Panc1 (cell line): ENCODE results near the gene SDF2L1. TPM values are rescaled to one million over a fixed set of nuclear protein-coding genes. Genes with fewer than 3 reads are reported as not detected.
"Not testable (repeated sequence)": the region's sequence is repeated elsewhere in the genome, so short reads cannot be mapped to it uniquely, and the experiment has no call there.

Experiments used
- ATAC-seq: fragments of 200-7000 bp; cut with Tn5 transposase; 2 replicates; pipeline ENCODE4 v1.9.1; 2020; ENCODE audit warnings: mild to moderate bottlenecking, moderate library complexity
- BruUV-seq: library from RNA; stranded (reverse); fragments of 400-500 nt; replicated peaks from 2 replicates; lab custom pipeline; 2021; lab: Mats Ljungman, UMichigan
- CTCF ChIA-PET: fragments of 300-600 bp; sonication (Branson Sonifier 250); formaldehyde crosslinking; loops from one replicate; lab custom pipeline; 2022; ENCODE audit warnings: antibody characterized with exemption; lab: Charles Lee
- POLR2A ChIA-PET: fragments of 300-600 bp; sonication (Branson Sonifier 250); formaldehyde crosslinking; loops from one replicate; lab custom pipeline; 2022; ENCODE audit warnings: antibody characterized with exemption; lab: Charles Lee
- DNase-seq: peaks from one replicate; pipeline ENCODE4 v3.0.0-alpha.2; 2010; ENCODE audit warnings: low read depth, low spot score
- H3K27ac ChIP-seq: 2 replicates; pipeline ENCODE4 v1.5.1; 2011; ENCODE audit warnings: mild to moderate bottlenecking, low read length, inconsistent platforms
- H3K27me3 ChIP-seq: fragments of 200-500 bp; sonication (Bioruptor generic); 2 replicates; pipeline ENCODE4 v1.6.0; 2014; ENCODE audit warnings: low read length, inconsistent platforms; ENCODE audit not compliant: control insufficient read depth, insufficient read depth
- H3K36me3 ChIP-seq: fragments of 200-500 bp; sonication (Bioruptor generic); 2 replicates; pipeline ENCODE4 v1.5.1; 2014; ENCODE audit warnings: inconsistent platforms, mild to moderate bottlenecking, low read length, moderate library complexity; ENCODE audit not compliant: control insufficient read depth, insufficient read depth
- H3K4me1 ChIP-seq: 2 replicates; pipeline ENCODE4 v1.5.1; 2011; ENCODE audit warnings: inconsistent platforms, mild to moderate bottlenecking, low read length, moderate library complexity; ENCODE audit not compliant: control insufficient read depth, insufficient read depth
- H3K4me3 ChIP-seq, 2 experiments: 2 replicates each; pipeline ENCODE4 v1.5.1; 2011 to 2012; ENCODE audit warnings: low read depth in 2 of 2, low read length in 2 of 2, mild to moderate bottlenecking in 2 of 2, inconsistent platforms in 1 of 2, moderate library complexity in 1 of 2
- H3K9me3 ChIP-seq: fragments of 200-500 bp; sonication (Bioruptor generic); 2 replicates; pipeline ENCODE4 v1.5.1; 2014; ENCODE audit warnings: low read depth, mild to moderate bottlenecking, inconsistent platforms, low read length, moderate library complexity; ENCODE audit not compliant: control insufficient read depth, insufficient read depth
- CTCF ChIP-seq: fragments of 450-650 bp; IDR thresholded peaks from 2 replicates; pipeline ENCODE4 v1.5.1; 2017; ENCODE audit warnings: mild to moderate bottlenecking
- POLR2AphosphoS5 ChIP-seq: IDR thresholded peaks from 2 replicates; pipeline ENCODE4 v1.6.1; 2012; ENCODE audit warnings: mild to moderate bottlenecking, low read depth, low read length, moderate library complexity
- REST ChIP-seq, 2 experiments: IDR thresholded peaks; 2 replicates each; pipeline ENCODE4 v1.6.1; 2011 to 2012; ENCODE audit warnings: low read depth in 2 of 2, control low read depth in 1 of 2, low read length in 1 of 2, mild to moderate bottlenecking in 1 of 2, moderate library complexity in 1 of 2; ENCODE audit not compliant: insufficient read depth in 1 of 2
- SIN3A ChIP-seq: IDR thresholded peaks from 2 replicates; pipeline ENCODE4 v1.6.1; 2012; ENCODE audit warnings: low read depth, mild to moderate bottlenecking, low read length, moderate library complexity, borderline replicate concordance; ENCODE audit not compliant: insufficient read depth
- TCF7L2 ChIP-seq: IDR thresholded peaks from 2 replicates; pipeline ENCODE4 v1.6.1; 2011; ENCODE audit warnings: mild to moderate bottlenecking, low read depth, low read length, inconsistent platforms
- in situ Hi-C: cut with HindIII; loops from 2 replicates; pipeline ENCODE4 v1.10.0; 2016; ENCODE audit warnings: low sequenced_read_pairs, low pct_unique_long_range_greater_than_20kb
- intact Hi-C: fragments of 100-400 bp; cut with micrococcal nuclease; formaldehyde crosslinking; loops from one replicate; pipeline ENCODE4 v1.10.0; 2022; ENCODE audit not compliant: unreplicated experiment
- total RNA-seq: library from RNA; stranded (reverse); gene quantifications from one replicate; pipeline ENCODE4 v1.2.1, GENCODE V29; 2021; ENCODE audit not compliant: unreplicated experiment

SDF2L1 gene
- total RNA-seq, 1 experiment from 2014 or later = 66.0 TPM

GRCh38 chr22:21677606-21678443 lies 35.7 kb downstream of the SDF2L1 start:
- no TSS peak for BruUV-seq
- no peaks in the 10 kb centered on the region for H3K4me1 ChIP-seq
- H3K27ac ChIP-seq = no peak overlapping the region
- no peaks in the 10 kb centered on the region for H3K27me3 ChIP-seq
- intact Hi-C loops = no loop called here
- DNase-seq (no peak), ATAC-seq (no peak)
- in situ Hi-C loops = no loop called here
- H3K4me3 ChIP-seq = no peak overlapping the region
- ChIA-PET POLR2A (no interaction called here), CTCF (no interaction called here)
- no peaks in the 10 kb centered on the region for H3K9me3 ChIP-seq
- H3K36me3 ChIP-seq = no peaks in the 10 kb centered on the region
- TF ChIP-seq TCF7L2 (no peak), POLR2AphosphoS5 (no peak)

GRCh38 chr22:21678842-21679241 lies 36.7 kb downstream of the SDF2L1 start:
- not testable (repeated sequence) for BruUV-seq

GRCh38 chr22:21679383-21679782 lies 37.3 kb downstream of the SDF2L1 start:
- ChIA-PET CTCF (no interaction called here), POLR2A (no interaction called here)
- H3K9me3 ChIP-seq = no peaks in the 10 kb centered on the region
- H3K4me1 ChIP-seq = no peaks in the 10 kb centered on the region
- H3K36me3 ChIP-seq = no peaks in the 10 kb centered on the region
- intact Hi-C loops = no loop called here
- no peak for ATAC-seq
- BruUV-seq = no TSS peak
- no peak overlapping the region for H3K27ac ChIP-seq
- in situ Hi-C loops = no loop called here
- H3K27me3 ChIP-seq = no peaks in the 10 kb centered on the region
- TF ChIP-seq CTCF (no peak), POLR2AphosphoS5 (no peak), TCF7L2 (no peak), SIN3A (no peak), REST (IDR thresholded peaks at IDR 0.05; ENCODE audit: insufficient read depth in 1 of 2, low read depth in 2 of 2, low read length in 1 of 2) (no peak)
- DNase-seq = no peak
- no peak overlapping the region for H3K4me3 ChIP-seq

More at GRCh38 chr22:21678842-21679241, 36.7 kb downstream of the SDF2L1 start:
- H3K9me3 ChIP-seq, H3K4me1 ChIP-seq, in situ Hi-C loops, intact Hi-C loops, H3K27me3 ChIP-seq, H3K27ac ChIP-seq, POLR2A ChIA-PET, CTCF ChIA-PET, DNase-seq, H3K4me3 ChIP-seq, ATAC-seq, H3K36me3 ChIP-seq: not testable (repeated sequence)
